Measurements from ENCODE around the gene KCNQ2. TPM values are rescaled to one million over a fixed set of nuclear protein-coding genes. Genes with fewer than 3 reads are reported as not detected.

Gene KCNQ2
- total RNA-seq, 1 donor from 2014 or later, result 39.5 TPM

DNA sequence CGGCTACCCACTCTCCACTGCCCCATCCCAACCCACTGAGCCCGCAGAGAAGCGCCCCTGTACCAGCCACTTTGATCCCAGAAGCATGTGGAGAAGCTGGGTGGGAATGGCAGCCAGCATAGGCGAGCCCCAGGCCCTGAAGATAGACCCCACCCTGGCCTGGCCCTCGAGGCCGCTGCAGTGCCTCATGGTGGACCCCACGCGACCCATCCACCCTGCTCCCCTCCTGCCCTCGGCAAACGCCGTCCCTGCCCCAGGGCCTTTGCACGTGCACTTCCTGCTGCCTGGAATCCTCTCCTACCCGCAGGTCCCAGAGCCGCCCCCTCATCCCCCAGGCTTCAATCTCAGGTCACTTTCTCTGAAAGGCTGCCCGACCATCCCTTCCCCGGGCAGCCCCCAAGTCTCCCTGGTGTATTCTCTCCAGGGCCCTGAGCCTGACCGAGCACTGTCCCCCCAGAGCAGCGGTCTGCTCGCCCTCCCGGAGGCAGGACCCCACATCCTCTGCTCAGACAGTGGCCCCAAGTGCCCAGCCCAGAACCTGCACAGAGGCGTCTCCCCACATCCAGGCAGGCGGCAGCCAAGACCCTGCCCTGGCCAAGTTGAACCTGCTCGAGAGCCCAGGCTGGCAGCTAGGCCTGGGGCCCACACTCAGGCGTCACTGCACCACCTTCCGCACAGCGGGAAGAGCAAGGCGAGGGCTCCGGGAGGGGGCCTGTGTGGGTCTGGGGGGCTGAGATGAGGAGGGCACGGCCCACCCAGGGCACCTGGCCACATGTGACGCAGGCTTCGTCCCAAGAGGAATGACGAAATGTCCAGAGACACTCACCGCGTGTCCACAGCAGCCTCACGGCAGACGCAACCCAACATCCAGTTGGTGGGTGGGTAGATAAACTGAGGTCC lies 14.0 kb downstream of the KCNQ2 start:
- H3K27ac ChIP-seq, result no peak overlapping the region
- no peaks in the 10 kb centered on the region for H3K27me3 ChIP-seq
- H3K36me3 Mint-ChIP-seq, result no peaks in the 10 kb centered on the region
- TF ChIP-seq EZH2 (IDR thresholded peaks at IDR 0.05) (no peak), EZH2phosphoT487 (IDR thresholded peaks at IDR 0.05) (no peak)
- TF ChIP-seq, protein P1, sequence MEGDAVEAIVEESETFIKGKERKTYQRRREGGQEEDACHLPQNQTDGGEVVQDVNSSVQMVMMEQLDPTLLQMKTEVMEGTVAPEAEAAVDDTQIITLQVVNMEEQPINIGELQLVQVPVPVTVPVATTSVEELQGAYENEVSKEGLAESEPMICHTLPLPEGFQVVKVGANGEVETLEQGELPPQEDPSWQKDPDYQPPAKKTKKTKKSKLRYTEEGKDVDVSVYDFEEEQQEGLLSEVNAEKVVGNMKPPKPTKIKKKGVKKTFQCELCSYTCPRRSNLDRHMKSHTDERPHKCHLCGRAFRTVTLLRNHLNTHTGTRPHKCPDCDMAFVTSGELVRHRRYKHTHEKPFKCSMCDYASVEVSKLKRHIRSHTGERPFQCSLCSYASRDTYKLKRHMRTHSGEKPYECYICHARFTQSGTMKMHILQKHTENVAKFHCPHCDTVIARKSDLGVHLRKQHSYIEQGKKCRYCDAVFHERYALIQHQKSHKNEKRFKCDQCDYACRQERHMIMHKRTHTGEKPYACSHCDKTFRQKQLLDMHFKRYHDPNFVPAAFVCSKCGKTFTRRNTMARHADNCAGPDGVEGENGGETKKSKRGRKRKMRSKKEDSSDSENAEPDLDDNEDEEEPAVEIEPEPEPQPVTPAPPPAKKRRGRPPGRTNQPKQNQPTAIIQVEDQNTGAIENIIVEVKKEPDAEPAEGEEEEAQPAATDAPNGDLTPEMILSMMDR (IDR thresholded peaks at IDR 0.05), result no peak
- peaks cover 56% of the 10 kb centered on the region for H3K79me2 ChIP-seq (ENCODE audit: low read depth)
- peaks cover 4% of the 10 kb centered on the region for H3K27me3 Mint-ChIP-seq (ENCODE audit: insufficient read depth, low read depth)
- peaks cover 100% of the 10 kb centered on the region for H4K20me1 ChIP-seq (ENCODE audit: low read depth)
- no peak overlapping the region for H3K4me3 Mint-ChIP-seq
- no peak overlapping the region for H2AFZ ChIP-seq (replicated peaks)
- H3K36me3 ChIP-seq, result no peaks in the 10 kb centered on the region
- H3K4me1 Mint-ChIP-seq, result peaks cover 41% of the 10 kb centered on the region
- no peaks in the 10 kb centered on the region for H3K9me3 ChIP-seq (ENCODE audit: low read depth)
- H3K27ac Mint-ChIP-seq, result peak overlapping the region; percentile 92
- H3K9ac ChIP-seq, result no peak overlapping the region
- H3K4me3 ChIP-seq, result no peak overlapping the region
- DNase-seq (ENCODE audit: low spot score), result no peak
- H3K9me3 Mint-ChIP-seq, result no peaks in the 10 kb centered on the region
- no peak overlapping the region for H3K4me2 ChIP-seq
- no peaks in the 10 kb centered on the region for H3F3A ChIP-seq (ENCODE audit: low read depth)
- H3K4me1 ChIP-seq, result peaks cover 22% of the 10 kb centered on the region

DNA sequence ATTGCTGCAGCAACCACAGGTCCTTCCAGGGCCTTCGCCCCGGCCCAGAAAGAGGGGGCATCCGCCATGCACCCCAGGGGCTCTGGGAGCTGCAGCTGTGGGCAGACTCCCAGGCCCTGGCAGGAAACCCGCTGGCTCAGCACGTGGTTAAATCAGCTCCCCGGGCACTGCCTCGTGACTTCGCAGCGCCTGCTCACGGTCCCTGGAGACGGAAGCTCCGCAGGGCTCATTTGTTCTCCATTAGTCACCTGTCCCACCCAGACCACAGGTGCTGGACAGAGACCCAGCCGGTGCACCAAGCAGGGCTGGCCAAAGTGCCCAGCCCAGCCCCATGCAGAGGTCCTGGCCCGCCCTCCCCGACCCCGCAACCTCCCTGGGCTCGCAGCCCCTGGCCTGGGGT lies 14.7 kb downstream of the KCNQ2 start:
- peaks cover 100% of the 10 kb centered on the region for H4K20me1 ChIP-seq (ENCODE audit: low read depth)
- H3K27me3 Mint-ChIP-seq (ENCODE audit: insufficient read depth, low read depth), result peaks cover 4% of the 10 kb centered on the region
- H3K9ac ChIP-seq, result no peak overlapping the region
- no peak overlapping the region for H3K27ac Mint-ChIP-seq
- H3K4me3 ChIP-seq, result no peak overlapping the region
- no peaks in the 10 kb centered on the region for H3K9me3 Mint-ChIP-seq
- H3K27me3 ChIP-seq, result no peaks in the 10 kb centered on the region
- no peak overlapping the region for H3K4me3 Mint-ChIP-seq
- H3K36me3 ChIP-seq, result no peaks in the 10 kb centered on the region
- no peak for DNase-seq (ENCODE audit: low spot score)
- H3K4me1 Mint-ChIP-seq, result peaks cover 39% of the 10 kb centered on the region
- no peak overlapping the region for H3K4me2 ChIP-seq
- H3K27ac ChIP-seq, result no peak overlapping the region
- no peaks in the 10 kb centered on the region for H3K9me3 ChIP-seq (ENCODE audit: low read depth)
- H3K36me3 Mint-ChIP-seq, result no peaks in the 10 kb centered on the region
- TF ChIP-seq EZH2phosphoT487 (IDR thresholded peaks at IDR 0.05) (no peak), EZH2 (IDR thresholded peaks at IDR 0.05) (no peak)
- TF ChIP-seq, protein P1 (IDR thresholded peaks at IDR 0.05), result no peak
- H3F3A ChIP-seq (ENCODE audit: low read depth), result no peaks in the 10 kb centered on the region
- peaks cover 58% of the 10 kb centered on the region for H3K79me2 ChIP-seq (ENCODE audit: low read depth)
- H3K4me1 ChIP-seq, result peaks cover 26% of the 10 kb centered on the region
- H2AFZ ChIP-seq (replicated peaks), result no peak overlapping the region

DNA sequence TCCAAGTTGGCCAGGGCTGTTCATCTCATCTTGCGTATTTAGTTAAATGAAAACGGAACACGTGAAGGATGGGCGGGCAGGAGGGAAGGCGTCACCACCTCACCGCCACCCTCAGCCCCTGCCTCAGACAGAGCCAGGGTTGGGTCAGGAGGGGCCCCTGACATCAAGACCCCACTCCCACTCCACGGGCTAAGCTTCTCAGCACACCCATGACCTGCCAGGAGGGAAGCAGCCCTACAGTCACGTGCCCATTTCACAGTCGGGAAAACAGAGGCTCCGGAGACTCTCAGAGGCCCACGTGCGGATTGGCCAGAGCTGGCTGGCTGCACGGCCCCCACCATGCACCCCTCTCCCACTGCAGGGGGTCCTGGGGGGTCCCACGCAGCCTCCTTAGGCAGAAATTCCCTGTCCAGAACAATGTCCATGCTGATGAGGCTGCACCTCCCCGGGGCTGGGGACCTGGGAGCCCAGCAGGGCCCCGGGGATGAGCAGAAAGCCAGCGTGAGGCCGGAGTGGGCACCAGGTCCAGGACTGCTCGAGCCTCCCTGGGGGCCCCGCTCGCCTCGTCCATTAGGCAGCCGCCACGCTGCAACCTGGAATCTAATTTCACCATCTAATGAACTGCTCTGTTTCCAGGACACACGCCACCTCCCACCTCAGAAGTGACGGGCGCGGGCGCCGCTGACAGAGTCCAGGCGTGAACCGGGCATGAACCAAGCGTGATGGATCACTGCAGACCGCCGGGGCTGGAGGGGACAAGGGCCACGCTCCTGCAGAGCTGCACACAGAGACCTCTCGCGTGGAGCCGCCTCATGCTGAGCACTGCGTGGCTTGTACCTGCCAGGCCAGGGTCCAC lies 15.8 kb downstream of the KCNQ2 start:
- H3K4me2 ChIP-seq, result no peak overlapping the region
- H2AFZ ChIP-seq (replicated peaks), result no peak overlapping the region
- H3K27me3 ChIP-seq, result no peaks in the 10 kb centered on the region
- H3K27ac ChIP-seq, result no peak overlapping the region
- H3K4me3 Mint-ChIP-seq, result peak overlapping the region; percentile 66
- peak overlapping the region; percentile 94 for H3K27ac Mint-ChIP-seq
- H3K9ac ChIP-seq, result no peak overlapping the region
- peaks cover 57% of the 10 kb centered on the region for H3K79me2 ChIP-seq (ENCODE audit: low read depth)
- no peaks in the 10 kb centered on the region for H3K36me3 ChIP-seq
- H4K20me1 ChIP-seq (ENCODE audit: low read depth), result peaks cover 100% of the 10 kb centered on the region
- H3K4me1 ChIP-seq, result peaks cover 26% of the 10 kb centered on the region
- no peaks in the 10 kb centered on the region for H3K9me3 Mint-ChIP-seq
- H3K27me3 Mint-ChIP-seq (ENCODE audit: insufficient read depth, low read depth), result peaks cover 4% of the 10 kb centered on the region
- H3K36me3 Mint-ChIP-seq, result no peaks in the 10 kb centered on the region
- no peaks in the 10 kb centered on the region for H3K9me3 ChIP-seq (ENCODE audit: low read depth)
- peaks cover 42% of the 10 kb centered on the region for H3K4me1 Mint-ChIP-seq
- DNase-seq (ENCODE audit: low spot score), result no peak
- no peaks in the 10 kb centered on the region for H3F3A ChIP-seq (ENCODE audit: low read depth)
- H3K4me3 ChIP-seq, result no peak overlapping the region
- TF ChIP-seq EZH2 (IDR thresholded peaks at IDR 0.05) (no peak), EZH2phosphoT487 (IDR thresholded peaks at IDR 0.05) (no peak)
- TF ChIP-seq, protein P1 (IDR thresholded peaks at IDR 0.05), result no peak
